Osteocyte (in vitro differentiated cells): ENCODE results near the gene XYLT1. TPM values are rescaled to one million over a fixed set of nuclear protein-coding genes. Genes with fewer than 3 reads are reported as not detected.

Experiments used
- DNase-seq: peaks from one replicate; pipeline ENCODE4 v3.0.0; 2021; ENCODE audit warnings: mixed read lengths; ENCODE audit not compliant: unreplicated experiment; ENCODE audit errors: extremely low spot score
- H3K27ac Mint-ChIP-seq: one replicate; pipeline ENCODE4 v1.8.0; 2021; ENCODE audit warnings: mild to moderate bottlenecking, mixed read lengths; ENCODE audit not compliant: unreplicated experiment
- H3K27me3 Mint-ChIP-seq: one replicate; pipeline ENCODE4 v1.8.0; 2021; ENCODE audit warnings: mixed read lengths; ENCODE audit not compliant: unreplicated experiment
- H3K36me3 Mint-ChIP-seq: one replicate; pipeline ENCODE4 v1.8.0; 2021; ENCODE audit warnings: mixed read lengths; ENCODE audit not compliant: unreplicated experiment
- H3K4me1 Mint-ChIP-seq: one replicate; pipeline ENCODE4 v1.8.0; 2021; ENCODE audit warnings: mixed read lengths; ENCODE audit not compliant: unreplicated experiment
- H3K4me3 Mint-ChIP-seq: one replicate; pipeline ENCODE4 v1.8.0; 2021; ENCODE audit warnings: mild to moderate bottlenecking, moderate library complexity, mixed read lengths; ENCODE audit not compliant: unreplicated experiment
- H3K9me3 Mint-ChIP-seq: one replicate; pipeline ENCODE4 v1.8.0; 2021; ENCODE audit warnings: mixed read lengths; ENCODE audit not compliant: unreplicated experiment
- CTCF ChIP-seq: fragments of 200-600 bp; sonication (generic); IDR thresholded peaks from 2 replicates; pipeline ENCODE4 v1.5.0; 2021; ENCODE audit warnings: antibody characterized with exemption, mild to moderate bottlenecking, moderate library complexity
- total RNA-seq: library from RNA; stranded (reverse); gene quantifications from 2 replicates; pipeline ENCODE4 v1.2.1, GENCODE V29; 2021

Gene XYLT1
- total RNA-seq, 1 donor from 2014 or later, result 11.1 TPM

GRCh38 chr16:17360693-17361122, 110.1 kb downstream of the XYLT1 start:
- Mint-ChIP-seq H3K4me1 (peaks cover 35% of the 10 kb centered on the region), H3K27ac (no peak overlapping the region), H3K9me3 (no peaks in the 10 kb centered on the region), H3K4me3 (no peak overlapping the region), H3K36me3 (no peaks in the 10 kb centered on the region), H3K27me3 (no peaks in the 10 kb centered on the region)
- no peak for TF ChIP-seq CTCF
- DNase-seq, result no peak

- H3K4me1 Mint-ChIP-seq, result peaks cover 27% of the 10 kb centered on the region
- H3K4me3 Mint-ChIP-seq, result no peak overlapping the region
- H3K27me3 Mint-ChIP-seq, result no peaks in the 10 kb centered on the region
- TF ChIP-seq CTCF, result no peak
- no peaks in the 10 kb centered on the region for H3K36me3 Mint-ChIP-seq
- no peaks in the 10 kb centered on the region for H3K9me3 Mint-ChIP-seq
- H3K27ac Mint-ChIP-seq, result no peak overlapping the region
- no peak for DNase-seq
Measured at GRCh38 chr16:17359788-17360390, 110.9 kb downstream of the XYLT1 start.

DNA sequence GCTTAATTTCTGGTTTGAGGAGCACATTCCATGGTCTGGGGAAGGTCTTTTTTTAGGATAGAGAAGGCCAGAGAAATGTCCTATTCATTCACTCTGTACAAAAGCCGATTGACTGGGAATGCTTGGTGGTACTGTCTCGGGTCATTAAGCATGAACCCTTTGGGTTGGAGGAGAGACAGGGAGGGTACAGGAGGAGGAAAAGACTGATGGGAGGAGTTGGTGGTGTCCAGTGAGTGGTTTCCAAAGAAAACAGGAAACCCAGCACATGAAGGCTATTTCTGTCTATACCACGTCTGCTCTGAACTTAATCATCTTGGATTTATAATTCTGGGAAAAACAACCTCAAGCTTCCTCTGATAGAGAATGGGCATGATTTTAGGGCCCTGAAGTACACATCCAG, 111.9 kb downstream of the XYLT1 start:
- TF ChIP-seq CTCF, result no peak
- peaks cover 17% of the 10 kb centered on the region for H3K4me1 Mint-ChIP-seq
- H3K27me3 Mint-ChIP-seq, result no peaks in the 10 kb centered on the region
- DNase-seq, result no peak
- H3K4me3 Mint-ChIP-seq, result no peak overlapping the region
- H3K36me3 Mint-ChIP-seq, result no peaks in the 10 kb centered on the region
- no peak overlapping the region for H3K27ac Mint-ChIP-seq
- H3K9me3 Mint-ChIP-seq, result no peaks in the 10 kb centered on the region

DNA sequence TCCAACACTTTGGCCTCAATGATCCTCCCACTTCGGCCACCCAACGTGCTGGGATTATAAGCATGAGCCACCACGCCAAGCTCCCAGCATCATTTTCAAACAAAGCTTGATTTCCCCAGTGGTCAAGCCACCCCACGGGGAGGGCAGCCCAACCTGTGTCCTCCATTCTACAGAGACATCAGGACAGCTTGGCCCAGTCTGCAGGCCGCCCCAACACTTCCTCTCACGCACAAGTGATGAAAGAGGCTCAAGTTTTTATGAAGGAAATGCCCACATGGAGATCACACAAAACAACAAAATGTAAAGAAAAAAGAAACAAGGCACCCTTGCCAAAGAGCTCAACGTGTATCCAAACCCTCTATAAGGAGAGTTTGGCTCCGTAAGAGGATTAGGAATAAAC, 112.4 kb downstream of the XYLT1 start:
- Mint-ChIP-seq H3K27ac (no peak overlapping the region), H3K27me3 (no peaks in the 10 kb centered on the region), H3K36me3 (no peaks in the 10 kb centered on the region), H3K4me3 (no peak overlapping the region), H3K4me1 (peaks cover 16% of the 10 kb centered on the region), H3K9me3 (no peaks in the 10 kb centered on the region)
- TF ChIP-seq CTCF, result no peak
- no peak for DNase-seq

GRCh38 chr16:17357307-17358062, 113.3 kb downstream of the XYLT1 start:
- no peak for TF ChIP-seq CTCF
- no peak overlapping the region for H3K4me3 Mint-ChIP-seq
- no peaks in the 10 kb centered on the region for H3K36me3 Mint-ChIP-seq
- no peak overlapping the region for H3K27ac Mint-ChIP-seq
- no peak for DNase-seq
- no peaks in the 10 kb centered on the region for H3K27me3 Mint-ChIP-seq
- H3K9me3 Mint-ChIP-seq, result no peaks in the 10 kb centered on the region
- H3K4me1 Mint-ChIP-seq, result peaks cover 16% of the 10 kb centered on the region
